Measurements from ENCODE around the gene RGL1. TPM values are rescaled to one million over a fixed set of nuclear protein-coding genes. Genes with fewer than 3 reads are reported as not detected.
A peak's percentile ranks its signal among the peaks of the same experiment; 100 is the strongest.

Gene RGL1
- total RNA-seq, 2 donors from 2014 or later: 9.9 to 16.2 TPM

DNA sequence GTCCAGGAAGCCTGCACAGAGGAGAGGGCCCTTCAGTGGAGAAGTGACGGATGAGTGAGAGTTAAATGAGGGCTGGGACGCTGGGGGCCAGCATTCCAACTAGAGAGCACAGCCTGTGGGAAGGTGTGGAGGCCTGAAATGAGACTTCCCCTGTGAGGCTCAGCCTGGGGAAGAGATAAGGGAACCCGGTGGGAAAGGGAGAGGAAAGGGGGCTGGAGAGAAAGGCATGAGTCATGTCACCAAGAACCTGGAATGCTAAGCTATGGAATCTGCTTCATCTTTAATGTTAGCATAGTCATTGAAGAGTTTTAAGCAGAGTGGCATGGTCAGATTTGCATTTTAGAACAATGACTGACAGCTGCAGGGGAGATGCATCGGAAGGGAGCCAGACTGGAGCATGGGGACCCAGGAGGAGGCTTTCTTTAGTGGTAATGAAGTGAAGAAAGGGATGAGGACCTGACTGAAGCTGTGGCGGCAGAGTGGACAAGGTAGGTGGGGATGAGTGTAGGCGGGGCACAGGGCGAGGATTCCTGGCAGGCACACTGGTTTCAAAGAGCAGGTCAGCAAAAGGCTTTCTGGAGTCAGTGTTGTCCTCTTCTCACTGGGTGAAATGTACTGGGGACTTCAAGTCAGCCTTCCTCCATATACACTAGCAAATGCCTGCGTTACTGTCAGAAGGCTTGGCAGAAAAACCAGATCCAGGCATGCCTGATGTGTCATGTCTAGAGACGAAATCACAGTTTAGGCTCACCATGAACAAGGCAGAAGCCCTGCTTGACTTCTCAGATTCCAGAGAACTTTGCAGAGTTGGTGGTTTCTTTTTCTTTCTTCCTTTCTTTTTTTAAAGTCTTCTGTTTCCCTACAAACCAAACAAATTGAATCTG is 8.0 kb downstream of the RGL1 start:
- intact Hi-C loops (cut with DNase I): no loop called here
- peak overlapping the region in 1 of 4 donors; percentile 36 for H3K27ac ChIP-seq
- H3K27me3 ChIP-seq: no peaks in the 10 kb centered on the region
- peaks cover 6% of the 10 kb centered on the region for H3K4me1 ChIP-seq
- no peaks in the 10 kb centered on the region for H3K9me3 ChIP-seq
- H3K4me3 ChIP-seq: no peak overlapping the region
- DNase-seq (no peak), ATAC-seq (no peak)
- no peaks in the 10 kb centered on the region for H3K36me3 ChIP-seq (replicated peaks in 1 of 2; ENCODE audit: insufficient read depth in 1 of 2, low read depth in 2 of 2)
- TF ChIP-seq POLR2A (IDR thresholded peaks at IDR 0.05): no peak
- TF ChIP-seq, protein P1, sequence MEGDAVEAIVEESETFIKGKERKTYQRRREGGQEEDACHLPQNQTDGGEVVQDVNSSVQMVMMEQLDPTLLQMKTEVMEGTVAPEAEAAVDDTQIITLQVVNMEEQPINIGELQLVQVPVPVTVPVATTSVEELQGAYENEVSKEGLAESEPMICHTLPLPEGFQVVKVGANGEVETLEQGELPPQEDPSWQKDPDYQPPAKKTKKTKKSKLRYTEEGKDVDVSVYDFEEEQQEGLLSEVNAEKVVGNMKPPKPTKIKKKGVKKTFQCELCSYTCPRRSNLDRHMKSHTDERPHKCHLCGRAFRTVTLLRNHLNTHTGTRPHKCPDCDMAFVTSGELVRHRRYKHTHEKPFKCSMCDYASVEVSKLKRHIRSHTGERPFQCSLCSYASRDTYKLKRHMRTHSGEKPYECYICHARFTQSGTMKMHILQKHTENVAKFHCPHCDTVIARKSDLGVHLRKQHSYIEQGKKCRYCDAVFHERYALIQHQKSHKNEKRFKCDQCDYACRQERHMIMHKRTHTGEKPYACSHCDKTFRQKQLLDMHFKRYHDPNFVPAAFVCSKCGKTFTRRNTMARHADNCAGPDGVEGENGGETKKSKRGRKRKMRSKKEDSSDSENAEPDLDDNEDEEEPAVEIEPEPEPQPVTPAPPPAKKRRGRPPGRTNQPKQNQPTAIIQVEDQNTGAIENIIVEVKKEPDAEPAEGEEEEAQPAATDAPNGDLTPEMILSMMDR (IDR thresholded peaks at IDR 0.05): no peak
- 55 to 72% methylated on average over 9 of the region's 9 CpGs for WGBS, 2 donors

DNA sequence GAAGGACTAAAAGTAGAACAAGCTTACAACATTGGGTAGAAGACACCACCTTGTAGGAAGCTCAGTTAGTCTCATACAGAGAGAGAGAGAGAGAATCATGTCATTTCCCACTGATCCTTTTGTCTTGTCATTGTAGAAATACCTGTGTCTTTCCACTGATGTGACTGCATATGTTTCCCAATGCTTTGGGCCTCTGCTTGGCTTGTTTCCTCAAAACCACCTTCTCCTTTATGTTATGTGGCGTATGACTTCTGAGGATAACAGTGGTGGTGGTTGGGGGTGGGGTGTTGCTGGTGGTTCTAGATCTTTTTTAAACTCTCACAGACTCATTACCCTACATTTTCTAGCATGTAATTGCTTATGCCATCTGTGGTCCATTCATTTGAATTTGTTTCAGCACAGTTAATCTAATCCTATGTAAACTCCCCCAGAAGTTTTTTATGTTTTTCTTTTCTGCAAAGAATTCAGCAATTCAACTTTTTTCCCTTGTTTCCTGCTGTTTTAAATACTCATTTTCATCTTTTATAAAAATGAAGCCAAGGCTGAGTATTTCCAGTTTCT is 9.3 kb downstream of the RGL1 start:
- DNase-seq (no peak), ATAC-seq (no peak)
- H3K27me3 ChIP-seq: no peaks in the 10 kb centered on the region
- H3K27ac ChIP-seq: no peak overlapping the region
- no peaks in the 10 kb centered on the region for H3K9me3 ChIP-seq
- H3K4me1 ChIP-seq: peaks cover 6% of the 10 kb centered on the region
- WGBS, 2 donors: 92 to 93% methylated on average over 1 of the region's 1 CpG
- intact Hi-C loops (cut with DNase I): no loop called here
- no peak overlapping the region for H3K4me3 ChIP-seq
- H3K36me3 ChIP-seq (replicated peaks in 1 of 2; ENCODE audit: insufficient read depth in 1 of 2, low read depth in 2 of 2): no peaks in the 10 kb centered on the region
- TF ChIP-seq, protein P1 (IDR thresholded peaks at IDR 0.05): no peak
- TF ChIP-seq POLR2A (IDR thresholded peaks at IDR 0.05): no peak

DNA sequence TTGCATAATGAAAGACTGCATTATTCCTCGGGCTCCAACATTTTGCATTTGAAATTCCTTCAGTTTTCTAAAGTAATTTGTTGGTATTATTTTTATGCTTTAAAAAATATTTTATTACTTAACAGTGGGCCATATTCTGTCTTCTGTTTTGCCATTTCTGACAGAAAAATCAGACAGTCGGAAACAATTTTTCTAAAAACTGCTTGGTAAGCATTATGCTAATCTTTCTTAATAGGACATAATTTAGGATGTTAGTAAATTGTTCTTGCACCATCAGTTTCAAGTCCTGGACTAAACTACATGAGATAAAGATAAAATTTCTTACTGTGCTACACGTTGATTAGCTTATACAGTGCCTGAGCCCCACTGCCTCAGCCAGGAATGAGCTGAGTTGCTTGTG is 11.2 kb downstream of the RGL1 start:
- intact Hi-C loops (cut with DNase I): no loop called here
- 74 to 77% methylated on average over 3 of the region's 3 CpGs for WGBS, 2 donors
- H3K4me1 ChIP-seq: peaks cover 6% of the 10 kb centered on the region

DNA sequence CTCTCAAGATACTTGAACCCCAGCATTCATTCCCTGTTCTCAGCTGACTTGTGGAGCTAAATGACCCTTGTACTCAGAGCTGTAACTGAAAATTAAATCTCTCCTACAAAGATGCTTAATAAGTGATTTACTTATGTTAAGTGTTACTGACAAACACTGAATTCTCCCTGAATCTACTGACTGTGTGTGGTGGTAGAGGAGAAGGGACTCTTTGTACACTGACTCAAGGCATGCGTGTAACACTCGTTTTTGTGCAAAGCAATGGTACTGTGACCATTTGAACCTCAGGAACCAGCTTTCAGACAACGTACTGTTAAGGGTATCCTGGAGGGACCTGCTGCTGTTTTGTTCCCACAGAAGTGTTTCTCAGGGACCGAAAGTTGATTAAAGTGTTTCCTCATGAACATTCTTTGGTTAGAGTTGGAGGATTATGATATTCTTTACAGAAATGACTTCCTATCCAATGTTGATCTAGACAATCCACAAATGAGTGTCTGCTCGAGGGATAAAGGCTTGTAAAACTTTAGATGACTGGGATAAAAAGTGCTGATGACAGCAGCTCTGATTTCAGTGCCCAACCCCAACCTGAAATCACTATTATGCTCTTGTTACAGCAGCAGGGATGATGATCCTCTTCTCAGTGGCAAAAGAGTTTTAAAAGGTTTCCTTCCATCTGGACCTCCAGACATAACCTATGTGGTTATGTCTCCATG is 12.8 kb downstream of the RGL1 start:
- no peaks in the 10 kb centered on the region for H3K27me3 ChIP-seq
- intact Hi-C loops (cut with DNase I): no loop called here
- no peak overlapping the region for H3K4me3 ChIP-seq
- H3K9me3 ChIP-seq: no peaks in the 10 kb centered on the region
- peaks cover 14% of the 10 kb centered on the region for H3K4me1 ChIP-seq
- ATAC-seq (no peak), DNase-seq (no peak)
- H3K27ac ChIP-seq: peak overlapping the region in 2 of 4 donors; percentile 7 to 40
- 27 to 31% methylated on average over 5 of the region's 5 CpGs for WGBS, 2 donors
- TF ChIP-seq, protein P1 (IDR thresholded peaks at IDR 0.05): no peak
- no peak for TF ChIP-seq POLR2A (IDR thresholded peaks at IDR 0.05)
- no peaks in the 10 kb centered on the region for H3K36me3 ChIP-seq (replicated peaks in 1 of 2; ENCODE audit: insufficient read depth in 1 of 2, low read depth in 2 of 2)

More for the DNA sequence above, 11.2 kb downstream of the RGL1 start:
- no peaks in the 10 kb centered on the region for H3K27me3 ChIP-seq
- no peak overlapping the region for H3K27ac ChIP-seq
- ATAC-seq: no peak
- H3K9me3 ChIP-seq: no peaks in the 10 kb centered on the region
- H3K36me3 ChIP-seq (replicated peaks in 1 of 2; ENCODE audit: insufficient read depth in 1 of 2, low read depth in 2 of 2): no peaks in the 10 kb centered on the region
- H3K4me3 ChIP-seq: no peak overlapping the region
- no peak for TF ChIP-seq POLR2A (IDR thresholded peaks at IDR 0.05)
- TF ChIP-seq, protein P1 (IDR thresholded peaks at IDR 0.05): no peak
- DNase-seq: no peak
